SH-SY5Y (cell line): ENCODE results near the gene ANKEF1.

Experiments used
- GATA2 ChIP-seq: IDR thresholded peaks from 2 replicates; pipeline ENCODE4 v1.6.1; 2011; ENCODE audit warnings: mild to moderate bottlenecking, low read depth, low read length
- GATA3 ChIP-seq: IDR thresholded peaks from 2 replicates; pipeline ENCODE4 v1.6.1; 2011; ENCODE audit warnings: low read depth, mild to moderate bottlenecking, low read length, moderate library complexity

Gene ANKEF1

DNA sequence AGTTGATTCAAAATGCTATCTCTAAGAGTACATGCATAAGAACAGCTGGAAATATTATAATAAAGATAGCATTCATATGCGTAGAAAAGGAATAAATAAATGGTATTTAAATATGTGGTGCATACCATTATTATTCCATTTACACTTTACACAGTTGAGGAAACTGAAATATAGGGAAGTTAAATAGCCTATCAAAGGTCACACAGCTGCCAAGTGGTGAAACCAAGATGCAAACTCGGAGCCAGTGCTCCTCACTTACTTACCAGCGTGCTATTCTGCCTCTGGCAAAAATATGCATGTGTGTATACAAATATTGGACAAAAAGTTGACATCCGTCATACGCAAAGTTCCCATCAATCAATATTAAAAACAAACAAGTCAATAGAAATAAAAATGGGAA lies 22.3 kb upstream of the ANKEF1 start:
- TF ChIP-seq GATA3 (no peak), GATA2 (no peak)

DNA sequence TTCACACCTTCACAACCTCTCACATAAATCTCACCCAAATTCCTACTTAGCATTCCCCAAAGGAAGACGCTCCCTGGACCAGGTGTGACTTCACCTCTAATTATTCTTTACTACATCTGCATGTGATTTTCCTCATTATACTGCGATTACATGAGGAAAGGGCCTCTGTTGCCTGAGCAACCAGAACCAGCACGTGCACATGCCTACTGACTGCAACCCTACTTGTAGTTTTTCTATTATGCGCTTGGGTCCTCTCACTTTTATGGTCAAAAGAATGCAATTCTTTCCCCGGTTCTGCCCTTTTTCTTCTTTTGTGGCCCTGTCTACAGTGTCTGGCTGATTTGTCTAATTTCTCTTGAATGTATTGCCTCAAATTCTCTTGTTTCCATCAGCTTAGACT lies 20.4 kb upstream of the ANKEF1 start:
- no peak for TF ChIP-seq GATA2

- no peak for TF ChIP-seq GATA3
- TF ChIP-seq GATA2, result no peak
Measured at GRCh38 chr20:10020937-10021336, 13.8 kb upstream of the ANKEF1 start.

DNA sequence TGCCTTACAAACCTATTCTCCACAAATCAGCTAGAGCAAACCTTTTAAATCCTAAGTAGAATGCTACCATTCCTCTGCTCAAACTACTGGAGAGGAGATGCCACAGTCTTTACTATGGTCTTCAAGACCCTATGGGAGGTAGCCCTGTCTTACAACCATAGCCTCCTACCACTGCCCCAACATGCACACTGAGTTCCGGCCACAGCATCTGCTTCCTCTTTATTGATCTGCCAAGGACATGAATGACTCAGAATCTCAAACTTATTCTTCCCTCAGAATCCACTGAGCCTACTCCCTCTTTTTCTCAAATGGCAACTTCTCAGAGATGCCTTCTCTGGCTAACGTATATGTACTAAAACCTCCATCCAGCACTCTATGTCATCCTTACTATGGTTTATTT lies 12.2 kb upstream of the ANKEF1 start:
- TF ChIP-seq GATA3 (no peak), GATA2 (no peak)

GRCh38 chr20:10023911-10024310 lies 10.9 kb upstream of the ANKEF1 start:
- TF ChIP-seq GATA2 (no peak), GATA3 (no peak)

DNA sequence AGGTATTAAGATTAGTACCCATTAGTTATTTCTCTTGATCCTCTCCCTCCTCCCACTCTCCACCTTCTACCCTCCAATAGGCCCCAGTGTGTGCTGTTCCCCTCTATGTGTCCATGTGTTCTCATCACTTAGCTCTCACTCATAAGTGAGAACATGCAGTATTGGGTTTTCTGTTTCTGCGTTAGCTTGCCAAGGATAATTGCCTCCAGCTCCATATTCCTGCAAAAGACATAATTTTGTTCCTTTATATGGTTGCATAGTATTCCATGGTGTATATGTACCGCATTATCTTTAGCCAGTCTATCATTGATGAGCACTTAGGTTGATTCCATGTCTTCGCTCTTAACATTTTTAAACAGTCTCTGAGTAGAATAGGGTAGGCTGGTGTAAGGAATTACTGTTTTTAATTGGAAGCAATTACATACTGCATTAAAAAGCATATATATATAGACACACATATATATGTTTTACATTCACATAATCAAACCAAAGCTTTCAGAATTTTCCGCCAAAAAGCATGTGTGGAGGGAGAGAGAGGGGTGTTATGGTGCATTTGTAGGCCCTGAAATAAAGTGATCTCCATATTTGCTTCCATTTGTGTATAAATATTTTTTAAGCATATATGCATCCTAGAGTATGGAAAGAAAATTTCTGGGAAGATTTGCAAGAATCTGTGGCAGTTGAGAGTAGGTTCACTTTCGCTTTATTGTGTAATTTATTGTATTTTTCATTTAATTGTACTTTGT lies 709 bp upstream of the ANKEF1 start:
- TF ChIP-seq GATA3, result no peak
- no peak for TF ChIP-seq GATA2

- TF ChIP-seq GATA3, result no peak
- no peak for TF ChIP-seq GATA2
Measured at GRCh38 chr20:10040070-10040975, 5.5 kb downstream of the ANKEF1 start.

DNA sequence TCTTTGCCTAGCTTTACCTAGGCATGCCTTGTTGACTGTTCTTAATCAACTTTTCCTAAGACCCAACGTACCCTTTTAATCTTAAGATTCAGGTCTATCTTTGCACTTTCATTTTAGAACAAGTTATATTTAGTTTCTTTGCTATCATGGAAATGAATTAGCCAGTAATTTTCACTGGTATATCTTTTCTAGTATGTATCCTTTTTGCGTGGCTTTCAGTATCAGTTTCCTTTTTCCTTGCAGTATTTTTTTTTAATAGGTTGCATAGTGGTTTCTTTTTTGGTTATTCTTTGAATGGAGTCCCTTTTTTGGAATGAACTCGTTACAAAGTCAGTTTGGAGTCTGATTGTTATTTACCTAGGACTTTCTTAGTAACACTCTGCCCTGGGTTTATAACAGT lies 7.3 kb downstream of the ANKEF1 start:
- TF ChIP-seq GATA3 (no peak), GATA2 (no peak)

- TF ChIP-seq GATA3 (no peak), GATA2 (no peak)
Measured at GRCh38 chr20:10047427-10047826, 12.6 kb downstream of the ANKEF1 start.

GRCh38 chr20:10051185-10051584 lies 16.4 kb downstream of the ANKEF1 start:
- no peak for TF ChIP-seq GATA2

DNA sequence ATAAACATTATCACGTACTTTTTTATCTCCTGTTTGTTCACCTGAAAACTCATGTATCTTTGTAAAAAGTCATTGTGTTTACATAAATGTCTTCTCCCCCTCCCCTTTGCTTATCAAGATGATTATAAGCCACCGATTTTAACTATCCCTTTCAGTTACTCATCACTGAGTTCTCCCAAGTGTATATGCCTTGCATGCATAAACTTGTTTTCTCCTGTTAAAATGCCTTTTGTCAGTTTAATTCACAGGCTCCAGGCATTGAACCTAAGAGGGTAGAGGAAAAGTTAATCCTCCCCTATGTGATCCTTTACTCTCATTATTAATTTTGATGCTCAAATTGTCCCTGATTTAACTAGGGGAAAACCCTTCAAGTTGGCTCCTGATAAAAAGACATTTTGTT lies 24.2 kb downstream of the ANKEF1 start:
- TF ChIP-seq GATA2 (no peak), GATA3 (no peak)

- TF ChIP-seq GATA2, result no peak
- TF ChIP-seq GATA3, result no peak
Measured at GRCh38 chr20:10060226-10060625, 25.4 kb downstream of the ANKEF1 start.

- TF ChIP-seq GATA3, result no peak
Measured at GRCh38 chr20:10061641-10062040, 26.9 kb downstream of the ANKEF1 start.

- TF ChIP-seq GATA3, result no peak
- TF ChIP-seq GATA2, result no peak
Measured at GRCh38 chr20:10063482-10063881, 28.7 kb downstream of the ANKEF1 start.

- no peak for TF ChIP-seq GATA2
- no peak for TF ChIP-seq GATA3
Measured at GRCh38 chr20:10064611-10065010, 29.8 kb downstream of the ANKEF1 start.
